Mesothelial cell of epicardium (in vitro differentiated cells): ENCODE results near the gene RCOR3. TPM values are rescaled to one million over a fixed set of nuclear protein-coding genes. Genes with fewer than 3 reads are reported as not detected.
"Not testable (repeated sequence)": the region's sequence is repeated elsewhere in the genome, so short reads cannot be mapped to it uniquely, and the experiment has no call there.

Source experiments
- DNase-seq, 2 experiments: peaks; one replicate each; pipeline ENCODE4 v3.0.0; 2021; ENCODE audit warnings: low spot score in 2 of 2; ENCODE audit not compliant: unreplicated experiment in 2 of 2
- H3K27ac Mint-ChIP-seq: 2 replicates; pipeline ENCODE4 v1.8.0; 2021; ENCODE audit warnings: mixed read lengths
- H3K27me3 Mint-ChIP-seq: 2 replicates; pipeline ENCODE4 v1.8.0; 2021; ENCODE audit warnings: low read depth, mixed read lengths
- H3K36me3 Mint-ChIP-seq: 2 replicates; pipeline ENCODE4 v1.8.0; 2021; ENCODE audit warnings: mixed read lengths
- H3K4me1 Mint-ChIP-seq: 2 replicates; pipeline ENCODE4 v1.8.0; 2021; ENCODE audit warnings: mixed read lengths
- H3K4me3 Mint-ChIP-seq: 2 replicates; pipeline ENCODE4 v1.8.0; 2021; ENCODE audit warnings: mild to moderate bottlenecking, moderate library complexity, mixed read lengths
- H3K9me3 Mint-ChIP-seq: 2 replicates; pipeline ENCODE4 v1.8.0; 2021; ENCODE audit warnings: mixed read lengths
- CTCF ChIP-seq: fragments of 200-600 bp; sonication (generic); IDR thresholded peaks from one replicate; pipeline ENCODE4 v1.5.0; 2021; ENCODE audit warnings: antibody characterized with exemption; ENCODE audit not compliant: unreplicated experiment
- total RNA-seq: library from RNA; stranded (reverse); gene quantifications from 3 replicates; pipeline ENCODE4 v1.2.1, GENCODE V29; 2021

The RCOR3 gene
- total RNA-seq, 1 donor from 2014 or later: 78.7 TPM

GRCh38 chr1:211349741-211350140 lies 90.6 kb downstream of the RCOR3 start:
- Mint-ChIP-seq H3K9me3 (peaks cover 16% of the 10 kb centered on the region), H3K4me1 (peaks cover 15% of the 10 kb centered on the region), H3K4me3 (no peak overlapping the region), H3K36me3 (peaks cover 25% of the 10 kb centered on the region), H3K27ac (no peak overlapping the region), H3K27me3 (no peaks in the 10 kb centered on the region)
- no peak for DNase-seq
- TF ChIP-seq CTCF: no peak

GRCh38 chr1:211352055-211352454 lies 92.9 kb downstream of the RCOR3 start:
- peaks cover 16% of the 10 kb centered on the region for H3K9me3 Mint-ChIP-seq
- not testable (repeated sequence) for H3K27me3 Mint-ChIP-seq, H3K4me3 Mint-ChIP-seq, H3K4me1 Mint-ChIP-seq, DNase-seq, H3K27ac Mint-ChIP-seq
- H3K36me3 Mint-ChIP-seq: peaks cover 30% of the 10 kb centered on the region

- H3K9me3 Mint-ChIP-seq: peaks cover 16% of the 10 kb centered on the region
- no peak for DNase-seq
- H3K4me3 Mint-ChIP-seq: no peak overlapping the region
- no peaks in the 10 kb centered on the region for H3K27me3 Mint-ChIP-seq
- no peak for TF ChIP-seq CTCF
- H3K27ac Mint-ChIP-seq: no peak overlapping the region
- peaks cover 30% of the 10 kb centered on the region for H3K36me3 Mint-ChIP-seq
- H3K4me1 Mint-ChIP-seq: peaks cover 7% of the 10 kb centered on the region
Measured at GRCh38 chr1:211352465-211352864, 93.3 kb downstream of the RCOR3 start.

- Mint-ChIP-seq H3K9me3 (peaks cover 16% of the 10 kb centered on the region), H3K27me3 (no peaks in the 10 kb centered on the region), H3K4me1 (peaks cover 5% of the 10 kb centered on the region), H3K4me3 (no peak overlapping the region), H3K36me3 (peaks cover 30% of the 10 kb centered on the region), H3K27ac (no peak overlapping the region)
- no peak for DNase-seq
- peak; percentile 62 for TF ChIP-seq CTCF
Measured at GRCh38 chr1:211352985-211353515, 93.9 kb downstream of the RCOR3 start.

GRCh38 chr1:211353562-211354212 lies 94.5 kb downstream of the RCOR3 start:
- Mint-ChIP-seq H3K27ac (no peak overlapping the region), H3K4me1 (peaks cover 5% of the 10 kb centered on the region), H3K27me3 (no peaks in the 10 kb centered on the region), H3K9me3 (peaks cover 16% of the 10 kb centered on the region), H3K36me3 (peaks cover 30% of the 10 kb centered on the region), H3K4me3 (no peak overlapping the region)
- DNase-seq: no peak
- no peak for TF ChIP-seq CTCF

- Mint-ChIP-seq H3K4me1 (peaks cover 5% of the 10 kb centered on the region), H3K9me3 (peaks cover 16% of the 10 kb centered on the region), H3K27ac (no peak overlapping the region), H3K4me3 (no peak overlapping the region), H3K27me3 (no peaks in the 10 kb centered on the region), H3K36me3 (peaks cover 41% of the 10 kb centered on the region)
- no peak for TF ChIP-seq CTCF
- no peak for DNase-seq
Measured at GRCh38 chr1:211355873-211356272, 96.7 kb downstream of the RCOR3 start.
